A673 (cell line): ENCODE results near the gene ZDHHC11B. TPM values are rescaled to one million over a fixed set of nuclear protein-coding genes. Genes with fewer than 3 reads are reported as not detected.
"Not testable (repeated sequence)": the region's sequence is repeated elsewhere in the genome, so short reads cannot be mapped to it uniquely, and the experiment has no call there.

Experiments used
- BruUV-seq: library from RNA; stranded (reverse); fragments of 400-500 nt; replicated peaks from 2 replicates; lab custom pipeline; 2021; lab: Mats Ljungman, UMichigan
- CTCF ChIA-PET: fragments of 300-600 bp; sonication (Branson Sonifier 250); formaldehyde crosslinking; loops from one replicate; lab custom pipeline; 2022; ENCODE audit warnings: antibody characterized with exemption; lab: Charles Lee
- POLR2A ChIA-PET: fragments of 300-600 bp; sonication (Branson Sonifier 250); formaldehyde crosslinking; loops from one replicate; lab custom pipeline; 2022; ENCODE audit warnings: antibody characterized with exemption; ENCODE audit not compliant: low non-redundant PET; lab: Charles Lee
- DNase-seq: peaks from one replicate; pipeline ENCODE4 v3.0.0-alpha.2; 2015; ENCODE audit warnings: low spot score
- H3K27ac ChIP-seq: fragments of 200-600 bp; sonication (generic); 2 replicates; pipeline ENCODE4 v1.5.1; 2016; ENCODE audit warnings: mixed run types, low read depth, mild to moderate bottlenecking, mixed read lengths, antibody characterized with exemption, low read length; ENCODE audit not compliant: poor library complexity, severe bottlenecking
- H3K27me3 ChIP-seq: fragments of 200-600 bp; sonication (generic); replicated peaks from 2 replicates; pipeline ENCODE4 v1.6.1; 2017; ENCODE audit warnings: mixed run types, low read depth, mild to moderate bottlenecking, mixed read lengths, antibody characterized with exemption, low read length; ENCODE audit not compliant: insufficient read depth, poor library complexity
- H3K36me3 ChIP-seq: fragments of 200-600 bp; sonication (generic); 2 replicates; pipeline ENCODE4 v1.6.1; 2016; ENCODE audit warnings: mixed run types, mild to moderate bottlenecking, mixed read lengths, antibody characterized with exemption, low read length; ENCODE audit not compliant: insufficient read depth, poor library complexity, severe bottlenecking
- H3K4me1 ChIP-seq: fragments of 200-600 bp; sonication (generic); 2 replicates; pipeline ENCODE4 v1.6.1; 2017; ENCODE audit warnings: mixed run types, mild to moderate bottlenecking, mixed read lengths, antibody characterized with exemption, low read length; ENCODE audit not compliant: insufficient read depth, poor library complexity, severe bottlenecking
- H3K4me3 ChIP-seq: fragments of 200-600 bp; sonication (generic); 2 replicates; pipeline ENCODE4 v1.5.1; 2016; ENCODE audit warnings: low read depth, mixed run types, mild to moderate bottlenecking, mixed read lengths, low read length; ENCODE audit not compliant: poor library complexity, severe bottlenecking
- H3K9me3 ChIP-seq: fragments of 200-600 bp; sonication (generic); 2 replicates; pipeline ENCODE4 v1.6.1; 2016; ENCODE audit warnings: mixed run types, low read depth, mild to moderate bottlenecking, mixed read lengths, antibody characterized with exemption, low read length; ENCODE audit not compliant: poor library complexity, severe bottlenecking
- EZH2 ChIP-seq: fragments of 200-600 bp; sonication (generic); IDR thresholded peaks from 2 replicates; pipeline ENCODE4 v1.6.1; 2017; ENCODE audit warnings: borderline replicate concordance, low read depth, mild to moderate bottlenecking, mixed read lengths, antibody characterized with exemption, low read length; ENCODE audit not compliant: poor library complexity, severe bottlenecking
- intact Hi-C: fragments of 100-400 bp; cut with micrococcal nuclease; formaldehyde crosslinking; loops from one replicate; pipeline ENCODE4 v1.10.0; 2022; ENCODE audit not compliant: unreplicated experiment
- total RNA-seq: library from RNA; stranded (reverse); gene quantifications from 2 replicates; pipeline ENCODE4 v1.2.3, GENCODE V29; 2021
- TF ChIP-seq, protein P1 (sequence below): fragments of 300-800, 200-600 bp; sonication (generic); conservative IDR thresholded peaks from 2 replicates; pipeline ENCODE4 v1.5.1; 2017; ENCODE audit warnings: low read depth, mild to moderate bottlenecking, antibody characterized with exemption, low read length, moderate library complexity, mixed read lengths

Gene ZDHHC11B
- total RNA-seq, 1 experiment from 2014 or later, result 1.3 TPM

- intact Hi-C loops, result loop anchor here (5.0 kb wide), 1 partner anchor 93 kb away; no protein-coding TSS in a partner anchor
- POLR2A ChIA-PET, result no interaction called here
Observed at GRCh38 chr5:684751-685216, 99.7 kb downstream of the ZDHHC11B start.

DNA sequence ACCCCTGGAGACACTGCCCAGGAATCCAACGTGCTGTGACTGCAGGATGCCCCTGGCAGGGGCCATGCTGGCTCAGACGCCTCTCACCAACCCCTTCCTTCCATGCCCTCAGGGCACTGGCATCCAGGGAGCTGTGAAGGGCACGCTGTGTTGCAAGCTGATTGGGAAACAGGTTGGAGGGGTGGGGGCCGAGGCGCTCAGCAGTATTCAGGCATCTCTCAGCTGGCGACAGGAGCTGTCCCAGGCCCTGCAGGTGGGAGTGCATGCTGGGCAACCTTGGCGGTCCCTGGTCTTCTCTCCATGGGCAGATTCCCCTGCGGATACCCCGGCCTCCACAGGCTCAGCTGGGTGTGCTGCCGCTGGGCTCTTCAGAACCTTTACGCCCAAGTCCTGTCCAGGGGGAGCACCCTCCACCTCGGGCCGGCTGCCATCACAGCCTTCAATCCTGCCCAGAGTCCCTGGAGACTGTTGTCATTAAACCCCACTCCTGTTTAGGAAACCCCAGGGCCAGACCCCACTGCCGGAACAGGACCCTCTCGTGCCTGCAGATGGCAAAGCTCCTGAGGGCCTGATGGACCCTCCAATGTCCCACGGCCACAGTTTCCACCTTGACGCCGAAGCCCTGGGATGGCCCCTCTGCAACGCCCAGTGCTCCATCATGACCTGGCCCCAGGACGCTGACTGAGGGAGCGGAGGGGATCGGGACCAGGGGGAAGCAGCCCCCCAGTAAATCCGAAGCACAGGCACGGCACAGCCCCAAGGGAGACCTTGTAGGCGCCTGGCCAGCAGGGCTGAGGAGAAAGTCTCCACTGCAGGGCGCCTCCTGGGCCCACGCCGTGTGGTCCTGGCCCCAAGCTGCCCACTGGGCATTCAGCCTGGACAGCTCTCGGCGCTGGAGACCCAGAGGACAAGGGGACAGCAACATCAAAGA lies 100.7 kb downstream of the ZDHHC11B start:
- DNase-seq, result no peak
- H3K36me3 ChIP-seq, result no peaks in the 10 kb centered on the region
- intact Hi-C loops, result loop anchor here (5.0 kb wide), 1 partner anchor 93 kb away; no protein-coding TSS in a partner anchor
- BruUV-seq, result no TSS peak
- H3K27me3 ChIP-seq, result no peaks in the 10 kb centered on the region
- ChIA-PET POLR2A (no interaction called here), CTCF (no interaction called here)
- no peak overlapping the region for H3K27ac ChIP-seq
- no peak overlapping the region for H3K4me3 ChIP-seq
- H3K9me3 ChIP-seq, result no peaks in the 10 kb centered on the region
- no peak for TF ChIP-seq EZH2
- TF ChIP-seq, protein P1, sequence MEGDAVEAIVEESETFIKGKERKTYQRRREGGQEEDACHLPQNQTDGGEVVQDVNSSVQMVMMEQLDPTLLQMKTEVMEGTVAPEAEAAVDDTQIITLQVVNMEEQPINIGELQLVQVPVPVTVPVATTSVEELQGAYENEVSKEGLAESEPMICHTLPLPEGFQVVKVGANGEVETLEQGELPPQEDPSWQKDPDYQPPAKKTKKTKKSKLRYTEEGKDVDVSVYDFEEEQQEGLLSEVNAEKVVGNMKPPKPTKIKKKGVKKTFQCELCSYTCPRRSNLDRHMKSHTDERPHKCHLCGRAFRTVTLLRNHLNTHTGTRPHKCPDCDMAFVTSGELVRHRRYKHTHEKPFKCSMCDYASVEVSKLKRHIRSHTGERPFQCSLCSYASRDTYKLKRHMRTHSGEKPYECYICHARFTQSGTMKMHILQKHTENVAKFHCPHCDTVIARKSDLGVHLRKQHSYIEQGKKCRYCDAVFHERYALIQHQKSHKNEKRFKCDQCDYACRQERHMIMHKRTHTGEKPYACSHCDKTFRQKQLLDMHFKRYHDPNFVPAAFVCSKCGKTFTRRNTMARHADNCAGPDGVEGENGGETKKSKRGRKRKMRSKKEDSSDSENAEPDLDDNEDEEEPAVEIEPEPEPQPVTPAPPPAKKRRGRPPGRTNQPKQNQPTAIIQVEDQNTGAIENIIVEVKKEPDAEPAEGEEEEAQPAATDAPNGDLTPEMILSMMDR, result no peak
- H3K4me1 ChIP-seq, result no peaks in the 10 kb centered on the region

More at GRCh38 chr5:684751-685216, 99.7 kb downstream of the ZDHHC11B start:
- no peak for DNase-seq
- Histone ChIP-seq H3K9me3 (no peaks in the 10 kb centered on the region), H3K4me1 (no peaks in the 10 kb centered on the region), H3K36me3 (no peaks in the 10 kb centered on the region), H3K4me3 (no peak overlapping the region), H3K27ac (no peak overlapping the region), H3K27me3 (no peaks in the 10 kb centered on the region)
- no peak for TF ChIP-seq EZH2
- TF ChIP-seq, protein P1, result no peak
- BruUV-seq, result no TSS peak
- CTCF ChIA-PET, result no interaction called here

GRCh38 chr5:682651-683358 lies 101.7 kb downstream of the ZDHHC11B start:
- H3K36me3 ChIP-seq, H3K9me3 ChIP-seq, H3K4me3 ChIP-seq, DNase-seq, BruUV-seq, H3K4me1 ChIP-seq, POLR2A ChIA-PET, H3K27me3 ChIP-seq, CTCF ChIA-PET, H3K27ac ChIP-seq: not testable (repeated sequence)
- intact Hi-C loops, result loop anchor here (5.0 kb wide), 1 partner anchor 94 kb away; no protein-coding TSS in a partner anchor

DNA sequence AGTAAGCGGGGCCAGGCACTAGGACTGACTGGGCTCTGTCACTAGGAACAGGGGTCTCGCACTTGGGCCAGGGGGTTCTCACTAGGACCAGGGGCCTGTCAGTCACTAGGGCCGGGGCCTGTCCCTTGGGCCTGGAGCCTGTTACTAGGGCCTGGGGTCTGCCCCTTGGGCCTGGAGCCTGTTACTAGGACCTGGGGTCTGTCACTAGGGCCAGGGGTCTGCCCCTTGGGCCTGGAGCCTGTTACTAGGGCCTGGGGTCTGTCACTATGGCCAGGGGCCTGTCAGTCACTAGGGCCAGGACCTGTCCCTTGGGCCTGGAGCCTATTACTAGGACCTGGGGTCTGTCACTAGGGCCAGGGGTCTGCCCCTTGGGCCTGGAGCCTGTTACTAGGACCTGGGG lies 102.3 kb downstream of the ZDHHC11B start:
- DNase-seq, H3K4me3 ChIP-seq, H3K4me1 ChIP-seq, H3K9me3 ChIP-seq, POLR2A ChIA-PET, BruUV-seq, CTCF ChIA-PET, H3K36me3 ChIP-seq, H3K27me3 ChIP-seq, H3K27ac ChIP-seq: not testable (repeated sequence)
- intact Hi-C loops, result loop anchor here (5.0 kb wide), 1 partner anchor 95 kb away; no protein-coding TSS in a partner anchor

DNA sequence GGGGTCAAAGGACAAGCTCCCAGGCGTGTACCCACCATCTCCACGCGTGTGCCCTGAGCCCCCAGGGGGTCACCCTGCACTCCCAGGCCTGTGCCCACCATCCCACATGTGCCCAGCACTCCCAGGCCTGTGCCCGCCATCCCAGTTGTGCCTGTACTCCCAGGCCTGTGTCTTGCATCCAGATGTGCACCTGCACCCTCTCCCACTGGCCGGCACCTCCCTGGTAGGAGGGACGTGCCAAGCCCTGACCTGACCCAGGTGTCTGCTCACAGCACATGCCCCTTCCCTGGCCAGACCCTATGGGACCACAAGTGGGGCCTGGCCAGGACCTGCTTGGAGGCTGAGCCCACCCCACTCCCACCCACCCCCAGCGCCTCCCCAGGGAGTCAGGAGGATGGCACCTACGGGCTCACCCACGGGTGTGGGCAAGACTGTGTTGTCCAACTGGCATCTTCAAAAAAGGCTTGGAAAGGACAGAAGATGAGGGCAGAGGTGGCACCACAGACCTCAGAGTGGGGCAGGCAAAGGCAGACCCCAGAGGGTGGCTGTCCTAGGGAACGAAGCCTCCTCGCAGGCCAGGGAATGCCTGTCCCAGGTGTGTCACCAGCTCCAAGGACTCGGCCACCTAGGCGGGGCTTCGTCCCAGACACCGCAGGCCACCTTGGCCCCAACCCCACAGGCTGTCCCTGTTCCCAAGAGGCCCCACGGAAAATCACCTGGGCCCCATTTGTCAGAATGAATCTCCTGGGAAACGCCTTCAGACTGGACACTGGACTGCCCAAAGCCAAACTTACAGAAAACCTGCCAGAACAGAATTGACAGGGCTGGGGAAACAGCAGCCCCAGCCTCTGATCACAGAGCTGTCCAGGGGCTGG lies 103.0 kb downstream of the ZDHHC11B start:
- DNase-seq, H3K36me3 ChIP-seq, POLR2A ChIA-PET, H3K9me3 ChIP-seq, BruUV-seq, H3K4me3 ChIP-seq, H3K27me3 ChIP-seq, H3K27ac ChIP-seq, H3K4me1 ChIP-seq, CTCF ChIA-PET: not testable (repeated sequence)
- intact Hi-C loops, result loop anchor here (5.0 kb wide), 1 partner anchor 96 kb away; no protein-coding TSS in a partner anchor
